Midbrain (tissue), 1 donor: Measurements from ENCODE around the gene NEURL2.
"Not testable (repeated sequence)": the region's sequence is repeated elsewhere in the genome, so short reads cannot be mapped to it uniquely, and the experiment has no call there.

Experiments used
- DNase-seq: peaks from one replicate; lab custom pipeline; 2025; lab: John Stamatoyannopoulos, UW

Gene NEURL2

GRCh38 chr20:45899046-45899835, 8.2 kb upstream of the NEURL2 start:
- no peak for DNase-seq

- no peak for DNase-seq
These were observed 7.3 kb upstream of the NEURL2 start for GRCh38 chr20:45898285-45898684.

GRCh38 chr20:45897692-45898091, 6.7 kb upstream of the NEURL2 start:
- DNase-seq, result no peak

- DNase-seq, result no peak
These were observed 6.3 kb upstream of the NEURL2 start for GRCh38 chr20:45897289-45897688.

- no peak for DNase-seq
These were observed 5.7 kb upstream of the NEURL2 start for GRCh38 chr20:45896641-45897161.

- no peak for DNase-seq
These were observed 3.8 kb upstream of the NEURL2 start for GRCh38 chr20:45894797-45895196.

- DNase-seq, result no peak
These were observed 2.8 kb upstream of the NEURL2 start for GRCh38 chr20:45893831-45894230.

- no peak for DNase-seq
These were observed 2.0 kb upstream of the NEURL2 start for GRCh38 chr20:45892828-45893500.

- DNase-seq, result no peak
These were observed 1.2 kb upstream of the NEURL2 start for GRCh38 chr20:45892049-45892825.

GRCh38 chr20:45890077-45890984, 677 bp downstream of the NEURL2 start:
- peak; percentile 58 for DNase-seq

- no peak for DNase-seq
These were observed 2.3 kb downstream of the NEURL2 start for GRCh38 chr20:45888681-45889080.

- DNase-seq, result no peak
These were observed 3.7 kb downstream of the NEURL2 start, which contains the start of gene SPATA25 for GRCh38 chr20:45887346-45887715. Gene SPATA25, minus strand, starts transcription at chr20:45887622. Its CDS starts 32 bp downstream, at chr20:45887590.

GRCh38 chr20:45886590-45887345, 4.2 kb downstream of the NEURL2 start:
- no peak for DNase-seq

GRCh38 chr20:45883100-45883469, 7.9 kb downstream of the NEURL2 start:
- no peak for DNase-seq

- DNase-seq, result no peak
These were observed 8.4 kb downstream of the NEURL2 start for GRCh38 chr20:45882469-45883099.

- peak; percentile 99 for DNase-seq
These were observed 9.8 kb downstream of the NEURL2 start, which contains the start of gene ZSWIM1 for GRCh38 chr20:45880988-45881788. Gene ZSWIM1, plus strand, starts transcription at chr20:45881227. Its CDS starts 1,366 bp downstream, at chr20:45882593.

- no peak for DNase-seq
These were observed 12.8 kb downstream of the NEURL2 start for GRCh38 chr20:45878076-45878761.

- no peak for DNase-seq
These were observed 16.4 kb downstream of the NEURL2 start for GRCh38 chr20:45874576-45874975.

- DNase-seq, result not testable (repeated sequence)
These were observed 16.9 kb downstream of the NEURL2 start for GRCh38 chr20:45874104-45874481.
